Activated CD4-positive, alpha-beta T cell treated with anti-CD3 and anti-CD28 coated beads, Interleukin-2, amount 10 ng/mL, durations not matched to agents 7 days and 5 days (primary cell): ENCODE data around the gene PEX14. TPM values are rescaled to one million over a fixed set of nuclear protein-coding genes. Genes with fewer than 3 reads are reported as not detected.

Experiments used
- CTCF ChIA-PET: fragments of 350-600 bp; sonication (Branson Sonifier 250); formaldehyde crosslinking; loops from one replicate; lab custom pipeline; 2021; ENCODE audit warnings: antibody characterized with exemption; lab: Charles Lee
- POLR2A ChIA-PET: fragments of 350-600 bp; sonication (Branson Sonifier 250); formaldehyde crosslinking; loops from one replicate; lab custom pipeline; 2021; ENCODE audit warnings: antibody characterized with exemption; lab: Charles Lee
- DNase-seq: peaks from one replicate; pipeline ENCODE4 v3.0.0-alpha.2; 2020
- H3K27ac Mint-ChIP-seq: one replicate; pipeline ENCODE4 v1.8.0; 2021; ENCODE audit warnings: mild to moderate bottlenecking, moderate library complexity, mixed read lengths
- H3K27me3 Mint-ChIP-seq: one replicate; pipeline ENCODE4 v1.8.0; 2021; ENCODE audit warnings: mixed read lengths
- H3K36me3 Mint-ChIP-seq: one replicate; pipeline ENCODE4 v1.8.0; 2021; ENCODE audit warnings: low read depth, mixed read lengths
- H3K4me1 Mint-ChIP-seq: one replicate; pipeline ENCODE4 v1.8.0; 2021; ENCODE audit warnings: mixed read lengths
- H3K4me3 Mint-ChIP-seq: one replicate; pipeline ENCODE4 v1.8.0; 2021; ENCODE audit warnings: mild to moderate bottlenecking, moderate library complexity, mixed read lengths
- H3K9me3 Mint-ChIP-seq: one replicate; pipeline ENCODE4 v1.8.0; 2021; ENCODE audit warnings: mixed read lengths
- total RNA-seq, 2 experiments: library from RNA; stranded (reverse); gene quantifications; one replicate each; pipeline ENCODE4 v1.2.3, GENCODE V29; 2021

The PEX14 gene
- total RNA-seq, 2 experiments from 2014 or later: 23.4 to 24.4 TPM

DNA sequence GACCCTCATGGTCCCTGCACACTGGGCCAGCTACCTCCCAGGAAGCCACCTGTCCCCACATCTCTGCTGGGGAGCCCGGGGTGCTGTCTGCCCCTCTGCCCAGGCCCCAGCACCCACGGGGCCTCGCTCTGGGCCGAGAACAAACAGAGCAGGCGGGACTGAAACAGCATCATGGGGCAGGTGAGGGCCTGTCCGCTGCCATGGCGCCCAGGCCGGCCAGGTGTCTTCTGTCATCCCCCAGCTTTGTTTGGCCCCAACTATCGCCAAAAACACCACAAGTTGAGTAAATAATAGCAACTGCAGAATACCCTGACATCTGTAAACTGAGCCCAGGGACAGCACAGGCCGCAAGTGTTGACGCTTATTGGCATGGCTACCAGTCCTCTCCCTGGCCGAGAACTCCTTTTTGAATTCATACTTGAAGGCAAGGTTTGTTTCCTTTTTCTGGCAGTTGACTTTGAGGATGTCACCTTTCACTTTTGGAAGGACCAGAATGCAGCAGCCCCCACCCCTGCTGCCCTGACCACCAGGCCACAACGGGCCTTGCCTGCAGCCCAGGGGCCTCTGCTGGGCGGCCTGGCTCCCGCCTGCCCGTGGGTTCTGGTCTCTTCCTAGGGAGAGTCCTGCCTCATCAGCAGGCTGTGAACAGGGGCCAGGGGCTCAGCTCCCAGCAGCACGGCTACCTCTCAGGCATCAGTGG lies 169.0 kb downstream of the PEX14 start:
- Mint-ChIP-seq H3K27me3 (no peaks in the 10 kb centered on the region), H3K27ac (peak overlapping the region; percentile 66), H3K4me3 (no peak overlapping the region), H3K4me1 (no peaks in the 10 kb centered on the region), H3K9me3 (no peaks in the 10 kb centered on the region), H3K36me3 (no peaks in the 10 kb centered on the region)
- CTCF ChIA-PET: no interaction called here
- DNase-seq: no peak
- POLR2A ChIA-PET: no interaction called here

DNA sequence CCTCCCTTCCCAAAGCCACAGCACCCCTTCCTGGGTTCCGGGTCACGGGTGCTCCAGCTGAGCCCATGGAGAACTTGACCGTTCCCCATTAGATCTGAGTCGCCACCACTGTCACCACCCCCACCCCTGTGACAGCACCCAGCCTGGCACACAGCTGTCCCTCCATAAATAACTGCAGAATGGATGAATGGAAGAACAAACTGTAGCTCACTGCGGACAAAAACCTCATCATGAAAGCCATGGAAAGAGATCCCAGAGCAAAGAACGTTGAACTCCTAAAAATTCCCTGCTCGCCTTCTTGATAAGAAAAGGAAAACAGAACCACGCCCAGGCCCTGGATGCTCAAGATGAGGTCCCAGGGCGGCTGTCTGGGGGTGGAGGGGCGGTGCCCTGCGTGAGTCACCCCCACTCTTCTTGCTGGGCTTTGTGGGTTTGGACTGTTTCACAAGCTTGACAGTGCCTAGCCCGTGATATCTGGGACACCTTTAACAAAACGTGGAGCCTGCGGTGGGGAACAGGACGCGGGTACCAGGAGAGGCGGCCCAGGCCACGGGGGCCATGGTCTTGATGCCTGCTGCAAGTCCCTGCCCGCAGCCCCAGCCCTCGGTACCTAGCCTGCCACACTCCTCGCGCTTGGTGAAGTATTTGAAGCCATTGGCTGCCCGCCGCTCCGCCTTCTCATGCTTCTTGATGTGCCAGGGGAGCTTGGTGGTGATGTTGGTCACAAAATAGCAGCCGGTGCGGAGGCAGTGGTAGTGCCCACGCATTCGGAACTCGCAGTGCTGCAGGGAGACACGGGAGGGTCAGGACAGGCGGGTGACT lies 169.8 kb downstream of the PEX14 start:
- H3K4me3 Mint-ChIP-seq: no peak overlapping the region
- H3K9me3 Mint-ChIP-seq: no peaks in the 10 kb centered on the region
- H3K4me1 Mint-ChIP-seq: no peaks in the 10 kb centered on the region
- CTCF ChIA-PET: interaction anchor here (0.5 kb wide), 1 partner anchor 124 kb away, joined by 3 read pairs; no protein-coding TSS in a partner anchor
- H3K27ac Mint-ChIP-seq: peak overlapping the region; percentile 66
- POLR2A ChIA-PET: no interaction called here
- H3K36me3 Mint-ChIP-seq: no peaks in the 10 kb centered on the region
- no peak for DNase-seq
- no peaks in the 10 kb centered on the region for H3K27me3 Mint-ChIP-seq

DNA sequence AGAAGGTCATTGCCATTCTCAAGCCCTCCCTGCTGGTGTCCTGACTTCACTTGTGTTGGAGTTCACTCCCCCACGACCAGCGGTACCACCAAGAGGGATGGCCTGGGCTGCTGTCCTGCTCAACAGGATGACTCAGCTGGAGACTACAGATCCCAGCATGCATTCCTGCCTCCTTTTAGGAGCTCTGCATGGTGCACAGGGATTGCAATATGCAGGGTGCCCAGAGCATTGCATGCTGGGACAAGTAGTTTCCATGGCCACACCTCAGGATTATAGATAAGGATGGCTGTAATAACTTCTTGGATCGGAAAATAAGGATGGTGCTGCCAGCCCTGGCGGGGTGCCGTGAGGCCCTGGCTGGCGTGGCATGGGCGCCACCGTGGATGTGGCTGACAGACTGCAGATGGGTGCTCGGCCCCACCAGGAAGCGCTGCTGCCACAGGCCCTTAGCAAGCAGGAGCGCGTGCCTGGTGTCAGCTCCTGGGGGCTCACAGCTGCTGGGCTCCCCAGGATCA lies 171.7 kb downstream of the PEX14 start:
- no peak for DNase-seq
- H3K4me3 Mint-ChIP-seq: no peak overlapping the region
- POLR2A ChIA-PET: no interaction called here
- no peaks in the 10 kb centered on the region for H3K36me3 Mint-ChIP-seq
- no peaks in the 10 kb centered on the region for H3K9me3 Mint-ChIP-seq
- CTCF ChIA-PET: no interaction called here
- H3K27ac Mint-ChIP-seq: no peak overlapping the region
- no peaks in the 10 kb centered on the region for H3K27me3 Mint-ChIP-seq
- no peaks in the 10 kb centered on the region for H3K4me1 Mint-ChIP-seq

DNA sequence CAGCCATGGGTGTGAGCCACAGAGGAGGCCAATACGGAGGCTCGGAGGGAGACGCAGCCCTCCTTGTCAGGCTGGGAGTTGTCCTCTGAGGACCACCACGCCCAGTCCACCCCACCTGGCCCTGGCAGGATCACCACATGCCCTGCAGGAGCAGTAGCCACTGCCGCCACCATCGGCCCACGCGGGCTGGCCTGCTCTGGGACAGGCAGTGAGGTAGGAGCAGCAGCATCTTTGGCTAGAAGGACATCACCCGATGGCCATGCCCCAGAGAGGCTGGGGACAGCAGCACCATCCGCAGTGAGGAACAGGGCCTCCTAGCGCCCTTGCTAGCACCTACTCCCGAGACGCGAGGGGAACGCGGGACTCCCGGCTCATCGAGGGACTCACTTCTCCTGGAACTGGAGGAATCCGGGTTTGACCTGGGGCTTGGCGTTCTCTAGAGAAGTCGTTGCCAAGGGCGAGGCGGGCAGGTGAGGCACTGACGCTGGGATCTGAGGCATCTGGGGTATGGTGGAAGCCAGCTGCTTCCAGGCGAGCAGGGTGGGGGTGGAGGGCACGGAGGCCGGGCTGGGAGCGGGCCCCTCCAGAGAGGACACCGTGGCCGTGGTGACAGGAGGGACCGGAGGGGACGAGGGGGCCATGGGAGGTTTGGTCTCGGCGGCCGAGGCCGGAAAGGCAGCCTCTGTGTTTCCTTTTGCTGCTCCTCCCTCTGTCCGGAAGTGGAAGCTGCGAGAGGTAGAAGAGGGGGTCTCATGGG lies 172.8 kb downstream of the PEX14 start:
- ChIA-PET CTCF (interaction anchor here (0.5 kb wide), 1 partner anchor 59 kb away, joined by 4 read pairs; no protein-coding TSS in a partner anchor), POLR2A (no interaction called here)
- Mint-ChIP-seq H3K36me3 (no peaks in the 10 kb centered on the region), H3K27me3 (no peaks in the 10 kb centered on the region), H3K9me3 (no peaks in the 10 kb centered on the region), H3K4me1 (no peaks in the 10 kb centered on the region), H3K27ac (no peak overlapping the region), H3K4me3 (no peak overlapping the region)
- no peak for DNase-seq

DNA sequence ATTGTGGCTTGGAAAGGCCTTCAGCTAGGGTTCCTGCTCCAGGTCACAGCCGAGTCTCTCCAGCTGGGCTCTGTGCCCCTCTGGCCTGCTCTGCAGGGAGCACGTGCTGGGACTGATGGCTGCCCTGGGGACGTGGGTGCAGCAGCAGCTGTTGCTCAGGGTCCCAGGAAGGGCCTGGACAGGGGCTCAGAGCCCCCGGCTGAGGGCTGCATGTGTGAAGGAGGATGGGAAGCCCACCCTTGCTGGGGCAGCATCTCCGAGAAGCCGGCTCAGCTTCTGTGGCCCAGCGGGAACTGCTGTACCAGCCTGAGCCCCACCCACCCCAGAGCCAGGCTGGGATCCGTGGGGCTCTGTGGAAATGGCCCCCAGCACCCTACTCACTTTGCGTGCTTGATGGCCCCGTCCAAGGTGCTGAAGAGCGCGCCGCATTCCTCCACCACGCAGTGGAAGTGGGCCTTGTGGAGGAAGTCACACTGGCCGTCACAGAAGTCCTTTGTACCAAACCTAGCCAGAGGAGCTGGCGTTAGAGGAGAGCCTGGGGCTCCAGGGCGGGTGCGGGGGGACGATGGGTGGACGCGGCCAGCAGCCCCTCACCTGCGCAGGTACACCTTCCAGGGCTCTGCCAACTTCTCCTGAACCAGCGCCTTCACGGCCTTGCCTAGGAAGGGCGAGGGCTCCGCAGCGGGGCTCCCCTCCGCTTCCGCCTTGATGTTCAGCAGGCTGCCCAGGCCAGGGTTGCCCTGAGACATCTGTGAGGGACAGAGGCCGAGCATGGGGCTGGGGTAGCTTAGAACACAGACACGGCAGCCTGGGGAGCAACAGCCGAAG lies 174.2 kb downstream of the PEX14 start:
- Mint-ChIP-seq H3K4me3 (no peak overlapping the region), H3K27ac (no peak overlapping the region), H3K27me3 (no peaks in the 10 kb centered on the region), H3K9me3 (no peaks in the 10 kb centered on the region), H3K4me1 (no peaks in the 10 kb centered on the region), H3K36me3 (no peaks in the 10 kb centered on the region)
- DNase-seq: no peak
- CTCF ChIA-PET: interaction anchor here (0.6 kb wide), 1 partner anchor 316 kb away, joined by 4 read pairs; no protein-coding TSS in a partner anchor
- POLR2A ChIA-PET: no interaction called here

DNA sequence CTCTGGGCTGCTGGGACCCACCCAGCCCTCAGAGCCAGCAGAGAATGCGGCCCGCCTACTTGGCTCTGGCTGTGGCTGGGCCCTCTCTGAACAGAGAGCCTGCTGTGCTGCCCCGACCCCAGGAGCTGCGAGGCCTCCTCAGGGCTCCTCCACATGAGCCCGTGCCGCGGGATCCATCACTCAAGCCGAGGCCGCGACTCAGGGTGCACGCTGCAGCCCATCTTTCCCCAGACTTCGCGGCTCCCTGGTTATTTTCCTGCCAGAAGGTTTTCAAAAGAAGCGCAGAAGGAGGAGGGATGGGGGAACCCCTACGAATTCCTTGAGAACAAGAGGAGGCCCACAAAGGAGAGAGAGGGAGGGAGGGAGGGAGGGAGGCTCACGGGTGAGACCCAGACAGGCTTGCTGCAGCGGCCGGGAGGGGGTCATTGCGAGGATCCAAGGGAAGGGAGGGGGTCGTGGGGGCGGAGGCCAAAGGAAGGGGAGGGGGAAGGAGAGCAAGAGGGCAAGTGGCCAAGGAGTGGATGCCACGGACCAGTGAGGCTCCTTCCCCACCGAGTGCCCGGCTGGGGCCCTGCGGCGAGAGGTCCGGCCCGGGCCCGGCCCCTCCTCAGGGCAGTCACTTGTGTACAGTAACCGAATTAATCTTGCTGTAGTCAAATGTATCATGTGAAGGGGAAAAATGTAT lies 174.9 kb downstream of the PEX14 start:
- Mint-ChIP-seq H3K27ac (no peak overlapping the region), H3K9me3 (no peaks in the 10 kb centered on the region), H3K27me3 (no peaks in the 10 kb centered on the region), H3K4me1 (no peaks in the 10 kb centered on the region), H3K36me3 (no peaks in the 10 kb centered on the region), H3K4me3 (no peak overlapping the region)
- ChIA-PET POLR2A (no interaction called here), CTCF (interaction anchor here (0.6 kb wide), 1 partner anchor 316 kb away, joined by 4 read pairs; no protein-coding TSS in a partner anchor)
- DNase-seq: no peak

DNA sequence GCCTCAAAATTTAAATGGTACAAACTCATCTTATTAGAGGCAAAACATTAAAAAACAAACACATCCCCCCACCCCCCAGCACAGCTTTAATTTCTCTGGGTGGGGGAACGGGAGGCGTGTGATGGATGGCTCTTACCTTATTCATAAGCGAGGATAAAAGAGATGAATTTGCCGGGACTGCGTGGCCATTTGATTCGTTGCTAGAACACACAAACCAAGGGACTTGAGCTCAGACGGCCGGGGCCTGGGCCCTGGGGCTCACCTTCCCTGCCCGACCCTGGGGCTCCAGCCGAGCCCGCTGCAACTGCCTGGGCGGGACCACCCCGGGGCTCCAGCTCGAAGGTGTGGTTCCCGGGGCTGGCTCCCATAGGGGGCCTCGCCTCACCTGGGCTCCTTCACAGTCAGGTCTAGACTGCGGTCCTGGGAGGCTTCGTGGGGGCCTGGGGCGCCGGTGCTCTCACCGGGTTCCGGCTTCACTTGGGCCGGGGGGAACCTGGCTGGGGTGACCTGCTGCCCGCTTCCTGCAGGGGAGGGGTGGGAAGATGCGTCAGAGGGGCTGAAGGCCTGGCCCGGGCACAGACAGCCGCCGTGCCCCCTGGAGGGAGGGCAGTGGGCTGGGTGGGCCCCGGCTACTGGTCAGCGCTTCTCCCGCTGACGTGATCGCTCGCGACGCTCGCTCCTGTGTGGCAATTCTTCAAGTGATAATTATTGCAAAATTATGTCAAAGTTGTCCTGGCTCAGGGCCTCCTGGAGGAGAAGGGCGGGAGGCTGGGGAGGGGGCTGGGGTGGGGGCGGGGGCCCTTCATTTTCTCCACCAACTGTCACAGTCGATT lies 176.0 kb downstream of the PEX14 start:
- no peak overlapping the region for H3K27ac Mint-ChIP-seq
- DNase-seq: no peak
- no peak overlapping the region for H3K4me3 Mint-ChIP-seq
- no peaks in the 10 kb centered on the region for H3K27me3 Mint-ChIP-seq
- H3K4me1 Mint-ChIP-seq: no peaks in the 10 kb centered on the region
- H3K9me3 Mint-ChIP-seq: no peaks in the 10 kb centered on the region
- ChIA-PET CTCF (no interaction called here), POLR2A (no interaction called here)
- H3K36me3 Mint-ChIP-seq: no peaks in the 10 kb centered on the region

DNA sequence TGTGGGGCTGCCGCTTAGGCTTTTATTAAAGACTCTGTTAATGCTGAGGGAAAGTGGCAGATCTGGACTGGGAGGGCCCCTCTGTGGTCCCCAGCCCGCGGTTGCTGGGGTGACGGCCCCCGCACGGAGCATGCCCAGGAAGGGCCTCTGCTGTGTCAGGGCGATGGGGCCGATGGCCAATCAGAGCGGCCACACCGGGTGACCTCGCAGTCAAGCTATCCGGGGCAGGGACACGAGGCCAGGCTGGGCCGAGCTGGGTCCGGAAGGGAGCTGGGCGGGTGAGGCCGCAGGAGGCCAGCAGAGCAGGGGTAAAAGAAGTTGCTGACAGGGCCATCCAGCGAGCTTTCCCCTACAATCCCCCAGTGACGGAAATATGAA lies 176.6 kb downstream of the PEX14 start:
- no peak for DNase-seq
- POLR2A ChIA-PET: no interaction called here
- no peaks in the 10 kb centered on the region for H3K9me3 Mint-ChIP-seq
- no peaks in the 10 kb centered on the region for H3K27me3 Mint-ChIP-seq
- H3K4me3 Mint-ChIP-seq: no peak overlapping the region
- H3K36me3 Mint-ChIP-seq: no peaks in the 10 kb centered on the region
- no peaks in the 10 kb centered on the region for H3K4me1 Mint-ChIP-seq
- CTCF ChIA-PET: no interaction called here
- H3K27ac Mint-ChIP-seq: no peak overlapping the region

DNA sequence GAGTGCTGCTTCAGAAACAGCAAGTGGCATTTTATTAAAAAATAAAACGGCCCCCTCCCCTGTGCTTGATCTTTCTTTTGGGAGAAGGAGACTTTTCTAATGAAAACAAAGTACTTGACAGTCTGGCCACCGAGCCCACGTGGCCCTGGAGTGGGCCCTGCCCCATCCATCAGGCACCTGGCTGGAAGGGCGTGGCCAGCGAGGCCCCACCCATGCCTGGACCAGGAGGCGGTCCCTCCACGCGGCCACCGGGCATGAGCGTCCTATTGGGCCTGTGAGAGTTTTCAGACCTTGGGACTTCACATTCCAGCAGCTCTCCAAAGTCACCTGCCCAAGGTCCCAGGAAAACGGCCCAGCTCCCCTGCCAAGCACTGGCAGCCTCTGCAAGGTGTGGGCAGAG lies 177.0 kb downstream of the PEX14 start:
- ChIA-PET POLR2A (no interaction called here), CTCF (no interaction called here)
- no peak for DNase-seq
- no peak overlapping the region for H3K27ac Mint-ChIP-seq
- H3K27me3 Mint-ChIP-seq: no peaks in the 10 kb centered on the region
- no peaks in the 10 kb centered on the region for H3K4me1 Mint-ChIP-seq
- no peak overlapping the region for H3K4me3 Mint-ChIP-seq
- H3K9me3 Mint-ChIP-seq: no peaks in the 10 kb centered on the region
- H3K36me3 Mint-ChIP-seq: no peaks in the 10 kb centered on the region

DNA sequence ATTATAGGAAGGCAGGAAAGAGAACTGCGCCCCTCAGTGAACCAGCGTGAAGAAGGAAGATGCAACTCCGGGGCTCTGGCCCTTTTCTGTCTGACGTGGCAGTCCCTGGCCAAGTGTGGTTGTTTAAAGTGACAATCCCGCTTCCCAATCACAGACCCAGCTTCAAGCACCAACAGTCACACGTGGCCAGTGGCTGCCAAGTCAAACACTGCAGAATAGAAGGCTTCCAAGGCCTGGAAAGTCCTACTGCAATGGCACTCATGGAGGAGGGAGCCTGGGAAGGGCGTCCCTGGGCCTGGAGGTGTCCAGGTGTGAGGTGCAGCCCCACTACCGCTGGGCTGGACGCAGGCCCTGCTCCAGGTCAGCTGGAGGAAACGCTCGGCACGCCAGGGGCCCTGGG lies 177.9 kb downstream of the PEX14 start:
- DNase-seq: no peak
- no peak overlapping the region for H3K4me3 Mint-ChIP-seq
- ChIA-PET POLR2A (no interaction called here), CTCF (no interaction called here)
- H3K4me1 Mint-ChIP-seq: no peaks in the 10 kb centered on the region
- no peaks in the 10 kb centered on the region for H3K27me3 Mint-ChIP-seq
- H3K36me3 Mint-ChIP-seq: no peaks in the 10 kb centered on the region
- no peaks in the 10 kb centered on the region for H3K9me3 Mint-ChIP-seq
- no peak overlapping the region for H3K27ac Mint-ChIP-seq

DNA sequence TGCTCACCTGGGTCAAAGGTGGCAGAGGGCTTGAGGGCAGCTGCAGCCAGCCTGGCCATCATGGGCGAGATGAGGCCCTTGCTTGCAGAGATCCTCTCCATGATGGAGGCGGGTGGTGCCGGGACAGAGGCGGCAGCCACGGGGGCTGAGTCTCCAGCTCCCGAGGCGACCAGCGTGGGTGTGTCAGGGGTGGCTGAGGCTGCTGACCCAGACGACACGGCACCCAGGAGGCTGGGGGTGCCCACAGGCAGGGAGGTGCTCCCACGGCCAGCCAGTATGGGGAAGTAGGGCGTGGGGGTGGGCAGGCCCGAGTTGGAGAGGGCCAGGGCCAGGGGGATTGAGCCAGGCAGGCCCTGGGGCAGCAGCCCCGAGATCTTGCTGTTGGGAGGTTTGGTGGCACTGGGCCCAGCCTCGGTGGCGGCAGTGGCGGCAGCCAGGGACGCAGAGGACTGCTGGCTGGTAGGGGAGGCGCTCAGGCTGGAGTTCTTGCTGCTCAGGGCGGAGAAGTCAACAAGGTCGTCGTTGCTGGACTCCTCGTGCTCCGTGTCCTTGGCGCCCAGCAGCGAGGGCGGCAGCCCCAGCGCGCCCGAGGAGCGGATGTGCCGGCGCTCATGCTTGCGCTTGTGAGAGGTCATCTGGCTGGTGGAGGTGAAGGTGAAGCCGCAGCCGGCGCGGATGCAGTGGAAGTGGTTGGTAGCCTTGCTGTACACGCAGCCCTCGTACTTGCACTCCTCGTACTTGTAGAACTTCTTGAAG lies 178.8 kb downstream of the PEX14 start:
- Mint-ChIP-seq H3K36me3 (no peaks in the 10 kb centered on the region), H3K27me3 (no peaks in the 10 kb centered on the region), H3K4me3 (no peak overlapping the region), H3K9me3 (no peaks in the 10 kb centered on the region), H3K27ac (no peak overlapping the region), H3K4me1 (no peaks in the 10 kb centered on the region)
- DNase-seq: no peak
- CTCF ChIA-PET: no interaction called here
- POLR2A ChIA-PET: no interaction called here
